SK-N-SH treated with all-trans-retinoic acid at 6 μM for 48 hours (cell line): ENCODE data around the gene SPATS2.

Experiments
- ATAC-seq: fragments of 200-7000 bp; cut with Tn5 transposase; 3 replicates; pipeline ENCODE4 v1.9.1; 2020; ENCODE audit warnings: mild to moderate bottlenecking, moderate library complexity
- ARNTL ChIP-seq: fragments of 450-650 bp; formaldehyde crosslinking; IDR thresholded peaks from 2 replicates; pipeline ENCODE4 v1.5.0; 2020; ENCODE audit warnings: low read depth, mild to moderate bottlenecking, moderate library complexity, borderline replicate concordance
- BACH2 ChIP-seq: fragments of 250-450 bp; sonication (Bioruptor Pico); IDR thresholded peaks from 2 replicates; pipeline ENCODE4 v1.9.0; 2021; ENCODE audit warnings: mild to moderate bottlenecking, borderline replicate concordance
- CSDC2 ChIP-seq: fragments of 250-450 bp; sonication (Bioruptor Pico); IDR thresholded peaks from 2 replicates; pipeline ENCODE4 v1.5.0; 2020; ENCODE audit warnings: mild to moderate bottlenecking, moderate library complexity
- ESRRG ChIP-seq: fragments of 250-450 bp; sonication (Bioruptor Pico); IDR thresholded peaks from 2 replicates; pipeline ENCODE4 v1.6.1; 2021; ENCODE audit warnings: mild to moderate bottlenecking
- ISL1 ChIP-seq: fragments of 250-450 bp; sonication (Bioruptor Pico); IDR thresholded peaks from 2 replicates; pipeline ENCODE4 v2.1.2; 2022; ENCODE audit warnings: mild to moderate bottlenecking, moderate library complexity
- PATZ1 ChIP-seq: fragments of 250-450 bp; sonication (Bioruptor Pico); IDR thresholded peaks from 2 replicates; pipeline ENCODE4 v1.8.0; 2020; ENCODE audit warnings: mild to moderate bottlenecking, moderate library complexity, borderline replicate concordance
- POU6F1 ChIP-seq: fragments of 250-450 bp; sonication (Bioruptor Pico); IDR thresholded peaks from 2 replicates; pipeline ENCODE4 v1.8.0; 2021; ENCODE audit warnings: low read depth, mild to moderate bottlenecking, moderate library complexity, borderline replicate concordance
- PPARA ChIP-seq: fragments of 250-450 bp; sonication (Bioruptor Pico); IDR thresholded peaks from 2 replicates; pipeline ENCODE4 v1.5.0; 2020; ENCODE audit warnings: mild to moderate bottlenecking, borderline replicate concordance
- RARB ChIP-seq: fragments of 250-450 bp; sonication (Bioruptor Pico); IDR thresholded peaks from 2 replicates; pipeline ENCODE4 v1.8.0; 2021; ENCODE audit warnings: mild to moderate bottlenecking, moderate library complexity
- SNAI2 ChIP-seq: fragments of 250-450 bp; sonication (Bioruptor Pico); IDR thresholded peaks from 2 replicates; pipeline ENCODE4 v1.5.0; 2020; ENCODE audit warnings: mild to moderate bottlenecking, moderate library complexity
- TCF4 ChIP-seq: fragments of 250-450 bp; sonication (Bioruptor Pico); IDR thresholded peaks from 2 replicates; pipeline ENCODE4 v1.8.0; 2021; ENCODE audit warnings: mild to moderate bottlenecking, moderate library complexity, borderline replicate concordance
- TOX ChIP-seq: fragments of 250-450 bp; sonication (Bioruptor Pico); IDR thresholded peaks from 2 replicates; pipeline ENCODE4 v1.8.0; 2021; ENCODE audit warnings: mild to moderate bottlenecking, moderate library complexity, borderline replicate concordance
- TSHZ2 ChIP-seq: fragments of 250-450 bp; sonication (Bioruptor Pico); IDR thresholded peaks from 2 replicates; pipeline ENCODE4 v1.5.0; 2020; ENCODE audit warnings: mild to moderate bottlenecking, moderate library complexity
- ZC3H10 ChIP-seq: fragments of 250-450 bp; sonication (Bioruptor Pico); IDR thresholded peaks from 2 replicates; pipeline ENCODE4 v1.5.1; 2021; ENCODE audit warnings: mild to moderate bottlenecking, moderate library complexity
- ZFP3 ChIP-seq: fragments of 250-450 bp; sonication (Bioruptor Pico); IDR thresholded peaks from 2 replicates; pipeline ENCODE4 v1.5.0; 2020; ENCODE audit warnings: mild to moderate bottlenecking, moderate library complexity
- ZNF565 ChIP-seq: fragments of 450-650 bp; formaldehyde crosslinking; conservative IDR thresholded peaks from 2 replicates; pipeline ENCODE4 v1.5.0; 2020; ENCODE audit warnings: low read depth, mild to moderate bottlenecking, moderate library complexity
- ZNF70 ChIP-seq: fragments of 450-650 bp; formaldehyde crosslinking; IDR thresholded peaks from 2 replicates; pipeline ENCODE4 v1.5.0; 2020; ENCODE audit warnings: mild to moderate bottlenecking, moderate library complexity

SPATS2 gene

GRCh38 chr12:49338830-49339463 is 28.3 kb upstream of the SPATS2 start:
- no peak for ATAC-seq
- TF ChIP-seq CSDC2 (no peak), BACH2 (no peak), SNAI2 (CRISPR knock-in tag) (no peak), ESRRG (CRISPR knock-in tag) (no peak), TSHZ2 (CRISPR knock-in tag) (no peak), ZNF565 (CRISPR knock-in tag) (no peak), TOX (CRISPR knock-in tag) (no peak), PATZ1 (no peak), TCF4 (no peak), POU6F1 (CRISPR knock-in tag) (no peak), ZNF70 (no peak), ISL1 (CRISPR knock-in tag) (no peak), PPARA (CRISPR knock-in tag) (no peak), RARB (CRISPR knock-in tag) (no peak)

- ATAC-seq, result no peak
- no peak for TF ChIP-seq ZFP3 (CRISPR knock-in tag)
- no peak for TF ChIP-seq ARNTL (CRISPR knock-in tag)
- no peak for TF ChIP-seq ESRRG (CRISPR knock-in tag)
- no peak for TF ChIP-seq PPARA (CRISPR knock-in tag)
- TF ChIP-seq TCF4, result no peak
- no peak for TF ChIP-seq BACH2
- TF ChIP-seq CSDC2, result no peak
- TF ChIP-seq, all 23 proteins: peak for 0
These were observed 27.8 kb upstream of the SPATS2 start for GRCh38 chr12:49339464-49339861.

- TF ChIP-seq ARNTL (CRISPR knock-in tag), result no peak
- no peak for TF ChIP-seq ISL1 (CRISPR knock-in tag)
- no peak for TF ChIP-seq ZC3H10 (CRISPR knock-in tag)
- no peak for TF ChIP-seq ZFP3 (CRISPR knock-in tag)
- TF ChIP-seq PATZ1, result no peak
- no peak for TF ChIP-seq ESRRG (CRISPR knock-in tag)
- no peak for TF ChIP-seq TOX (CRISPR knock-in tag)
- no peak for TF ChIP-seq POU6F1 (CRISPR knock-in tag)
- no peak for TF ChIP-seq SNAI2 (CRISPR knock-in tag)
- TF ChIP-seq ZNF70, result no peak
- no peak for TF ChIP-seq CSDC2
These were observed 27.0 kb upstream of the SPATS2 start for GRCh38 chr12:49340095-49340870.

More at GRCh38 chr12:49340095-49340870, 27.0 kb upstream of the SPATS2 start:
- ATAC-seq, result no peak
